ENCODE results near the gene FAF1. TPM values are rescaled to one million over a fixed set of nuclear protein-coding genes. Genes with fewer than 3 reads are reported as not detected.

The FAF1 gene
- total and polyA plus RNA-seq, 2 of the 8 experiments (the other 6 are each of a cell fraction or from before 2014, with no cell fraction given), result 10.8 to 65.9 TPM

GRCh38 chr1:50522691-50523342 is 437.2 kb downstream of the FAF1 start (continued):
- TF ChIP-seq SP1 (IDR thresholded peaks at IDR 0.05; ENCODE audit: low read depth, low read length) (no peak), ATF2 (IDR thresholded peaks at IDR 0.05; ENCODE audit: low read length) (no peak), KDM4A (IDR thresholded peaks at IDR 0.05; ENCODE audit: low read depth, low read length, severe bottlenecking) (no peak), NANOG (IDR thresholded peaks at IDR 0.05; ENCODE audit: insufficient read depth, low read depth, low read length, poor library complexity, severe bottlenecking) (no peak), YY1 (IDR thresholded peaks at IDR 0.05; ENCODE audit: low read depth, low read length) (no peak), E2F6 (IDR thresholded peaks at IDR 0.05) (no peak)

Measured in H1 (cell line).